PC-9 (cell line): ENCODE measurements around the gene IL17REL.

Experiments
- EZH2 ChIP-seq: fragments of 200-600 bp; sonication (generic); IDR thresholded peaks from 2 replicates; pipeline ENCODE4 v1.8.0; 2017; ENCODE audit warnings: antibody characterized with exemption, low read depth
- TF ChIP-seq, protein P1 (sequence below): fragments of 200-600 bp; sonication (generic); conservative IDR thresholded peaks from 2 replicates; pipeline ENCODE4 v1.6.1; 2017; ENCODE audit warnings: mixed run types, antibody characterized with exemption, mild to moderate bottlenecking, moderate library complexity

DNA sequence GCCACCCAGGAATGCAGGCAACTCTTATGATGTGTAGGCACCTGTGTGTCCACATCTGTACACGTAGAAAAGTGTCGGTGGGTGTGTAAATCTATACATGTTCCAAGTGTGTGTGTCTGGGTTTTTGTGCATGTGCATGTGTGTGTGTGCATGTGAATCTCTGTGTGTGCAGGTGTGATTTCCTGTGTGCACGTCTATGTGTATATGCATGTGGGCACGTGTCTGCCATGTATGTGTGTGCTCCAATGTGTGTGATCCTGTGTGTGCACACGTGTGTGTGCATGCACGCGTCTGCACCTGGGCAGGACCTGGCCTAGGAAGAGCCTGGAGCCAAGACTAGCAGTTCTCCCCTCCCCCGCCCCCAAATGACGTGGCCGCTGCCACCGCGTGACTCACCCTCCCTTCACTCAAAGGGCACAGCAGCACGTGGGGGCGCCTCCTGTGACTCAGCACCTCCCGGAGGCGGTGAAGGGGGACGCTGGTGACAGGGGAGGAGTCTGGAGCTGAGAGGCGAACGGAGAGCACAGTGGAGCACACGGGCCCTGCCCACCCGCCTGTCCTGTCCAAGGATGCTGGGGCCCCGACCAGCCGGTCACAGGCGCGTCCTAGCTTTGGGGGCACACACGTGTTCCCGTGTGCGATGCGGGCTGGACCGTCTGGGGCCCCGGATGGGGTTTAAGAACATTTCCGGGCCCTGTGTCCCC lies 41.9 kb downstream of the IL17REL start:
- TF ChIP-seq, protein P1, sequence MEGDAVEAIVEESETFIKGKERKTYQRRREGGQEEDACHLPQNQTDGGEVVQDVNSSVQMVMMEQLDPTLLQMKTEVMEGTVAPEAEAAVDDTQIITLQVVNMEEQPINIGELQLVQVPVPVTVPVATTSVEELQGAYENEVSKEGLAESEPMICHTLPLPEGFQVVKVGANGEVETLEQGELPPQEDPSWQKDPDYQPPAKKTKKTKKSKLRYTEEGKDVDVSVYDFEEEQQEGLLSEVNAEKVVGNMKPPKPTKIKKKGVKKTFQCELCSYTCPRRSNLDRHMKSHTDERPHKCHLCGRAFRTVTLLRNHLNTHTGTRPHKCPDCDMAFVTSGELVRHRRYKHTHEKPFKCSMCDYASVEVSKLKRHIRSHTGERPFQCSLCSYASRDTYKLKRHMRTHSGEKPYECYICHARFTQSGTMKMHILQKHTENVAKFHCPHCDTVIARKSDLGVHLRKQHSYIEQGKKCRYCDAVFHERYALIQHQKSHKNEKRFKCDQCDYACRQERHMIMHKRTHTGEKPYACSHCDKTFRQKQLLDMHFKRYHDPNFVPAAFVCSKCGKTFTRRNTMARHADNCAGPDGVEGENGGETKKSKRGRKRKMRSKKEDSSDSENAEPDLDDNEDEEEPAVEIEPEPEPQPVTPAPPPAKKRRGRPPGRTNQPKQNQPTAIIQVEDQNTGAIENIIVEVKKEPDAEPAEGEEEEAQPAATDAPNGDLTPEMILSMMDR = no peak
- no peak for TF ChIP-seq EZH2
